ENCODE data around the gene DYNLT2. TPM values are rescaled to one million over a fixed set of nuclear protein-coding genes. Genes with fewer than 3 reads are reported as not detected.
A peak's percentile ranks its signal among the peaks of the same experiment; 100 is the strongest.

Gene DYNLT2
- total RNA-seq, 1 donor from 2014 or later, result 0.75 TPM

DNA sequence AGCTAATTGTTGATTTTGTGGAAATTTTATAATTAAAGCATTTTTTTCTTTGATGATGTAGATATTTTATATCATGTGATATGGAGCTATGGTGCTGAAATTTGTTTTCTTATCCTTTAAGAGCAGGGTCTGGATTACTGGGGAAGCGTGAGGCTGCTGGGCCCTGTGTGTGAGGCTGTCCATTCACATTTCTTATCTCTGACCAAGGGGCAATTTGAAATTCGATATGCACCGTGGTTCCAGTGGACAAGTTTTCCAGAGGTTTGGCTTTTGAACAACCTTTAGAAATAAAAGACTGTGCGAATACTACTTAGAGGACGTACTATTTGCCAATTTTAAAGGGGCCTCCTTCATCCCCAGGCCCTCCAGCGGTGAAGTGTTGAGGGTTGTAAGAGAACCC is 3.8 kb upstream of the DYNLT2 start:
- no peak for DNase-seq
- no peak for ATAC-seq (ENCODE audit: poor library complexity)
- intact Hi-C loops (cut with DNase I), result loop anchor here (10.0 kb wide), 1 partner anchor 800 kb away; the partner anchor contains the start of genes PSMB1 and TBP

DNA sequence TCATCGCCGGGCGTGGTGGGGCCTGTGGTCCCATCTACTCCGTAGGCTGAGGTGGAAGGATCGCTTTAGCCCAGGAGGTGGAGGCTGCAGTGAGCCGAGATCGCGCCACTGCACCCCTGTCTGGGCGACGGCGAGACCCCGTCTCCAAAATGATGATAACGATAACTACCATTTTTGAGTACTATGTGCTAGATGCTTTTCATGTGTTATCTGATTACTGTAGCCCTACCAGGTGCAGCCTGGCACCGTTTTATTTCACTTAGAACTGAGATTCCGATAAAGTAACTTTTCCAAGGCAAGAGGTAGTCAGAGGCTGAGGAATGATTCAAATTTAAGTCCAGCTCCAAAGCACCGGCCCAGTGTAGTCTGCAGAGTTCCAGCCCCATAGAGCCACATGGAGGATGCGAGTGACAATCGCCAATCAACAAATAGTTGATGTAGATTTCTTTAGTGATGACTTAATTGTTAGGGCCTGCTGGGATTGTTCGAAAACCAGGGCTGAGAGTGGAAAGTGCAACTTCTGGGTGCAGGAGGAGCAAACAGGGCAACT is 777 bp upstream of the DYNLT2 start:
- ATAC-seq (ENCODE audit: poor library complexity) (no peak), DNase-seq (no peak)
- intact Hi-C loops (cut with DNase I), result loop anchor here (10.0 kb wide), 1 partner anchor 803 kb away; the partner anchor contains the start of genes PSMB1 and TBP

DNA sequence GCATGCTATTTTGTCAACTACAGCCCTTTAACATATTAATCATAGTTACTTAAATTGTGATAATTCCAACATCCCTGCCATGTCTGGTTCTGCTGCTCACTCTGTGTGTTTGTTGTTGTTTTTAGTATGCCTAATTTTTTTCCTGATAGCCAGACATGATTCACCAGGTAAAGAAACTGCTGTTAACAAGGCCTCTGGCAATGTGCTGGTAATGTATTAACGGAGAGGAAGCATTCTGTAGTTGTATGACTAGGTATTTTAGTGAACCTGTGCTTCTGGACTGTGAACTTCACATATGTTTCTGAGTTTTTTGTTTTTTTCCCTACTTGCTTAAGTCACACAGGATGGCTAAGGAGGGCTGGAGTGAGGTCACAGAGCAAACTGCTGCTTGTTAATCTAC is 4.8 kb downstream of the DYNLT2 start:
- DNase-seq, result no peak
- intact Hi-C loops (cut with DNase I), result no loop called here
- no peak for ATAC-seq (ENCODE audit: poor library complexity)

DNA sequence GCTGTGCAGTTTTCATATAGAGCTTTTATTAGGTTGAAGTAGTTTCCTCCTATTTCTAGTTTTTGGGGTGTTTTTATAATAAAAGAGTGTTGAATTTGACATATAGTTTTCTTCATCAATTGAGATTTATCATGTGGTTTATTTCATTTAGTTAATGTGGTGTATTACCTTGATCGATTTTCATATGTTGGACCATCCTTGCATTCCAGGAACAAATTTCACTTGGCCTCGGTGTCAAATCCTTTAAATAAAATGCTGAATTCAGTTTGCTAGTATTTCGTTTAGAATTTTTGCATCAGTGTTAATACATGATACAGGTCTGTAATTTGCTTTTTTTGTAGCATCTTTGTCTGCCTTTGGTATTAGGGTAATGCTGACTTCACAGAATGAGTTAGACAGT is 6.0 kb downstream of the DYNLT2 start:
- ATAC-seq (ENCODE audit: poor library complexity), result no peak
- intact Hi-C loops (cut with DNase I), result no loop called here
- no peak for DNase-seq

DNA sequence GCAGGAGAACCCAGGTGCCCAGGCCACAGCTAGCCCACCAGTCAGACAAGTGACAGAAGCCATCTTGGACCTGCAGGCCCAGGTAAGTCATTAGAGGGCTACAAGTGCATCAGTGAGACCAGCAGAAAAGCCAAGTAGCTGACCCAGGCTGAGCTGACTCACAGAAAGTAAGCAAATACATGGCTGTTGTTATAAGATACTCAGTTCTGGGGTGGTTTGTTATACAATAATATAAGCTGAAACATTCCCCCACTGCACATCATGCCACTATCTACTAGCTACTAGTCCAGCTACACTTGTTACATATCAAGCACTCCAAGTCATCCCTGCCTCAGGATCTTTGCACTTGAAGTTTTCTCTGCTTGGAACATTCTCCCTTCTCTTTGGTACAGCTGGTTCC is 10.0 kb downstream of the DYNLT2 start:
- intact Hi-C loops (cut with DNase I), result no loop called here
- ATAC-seq (ENCODE audit: poor library complexity), result no peak
- DNase-seq, result no peak

DNA sequence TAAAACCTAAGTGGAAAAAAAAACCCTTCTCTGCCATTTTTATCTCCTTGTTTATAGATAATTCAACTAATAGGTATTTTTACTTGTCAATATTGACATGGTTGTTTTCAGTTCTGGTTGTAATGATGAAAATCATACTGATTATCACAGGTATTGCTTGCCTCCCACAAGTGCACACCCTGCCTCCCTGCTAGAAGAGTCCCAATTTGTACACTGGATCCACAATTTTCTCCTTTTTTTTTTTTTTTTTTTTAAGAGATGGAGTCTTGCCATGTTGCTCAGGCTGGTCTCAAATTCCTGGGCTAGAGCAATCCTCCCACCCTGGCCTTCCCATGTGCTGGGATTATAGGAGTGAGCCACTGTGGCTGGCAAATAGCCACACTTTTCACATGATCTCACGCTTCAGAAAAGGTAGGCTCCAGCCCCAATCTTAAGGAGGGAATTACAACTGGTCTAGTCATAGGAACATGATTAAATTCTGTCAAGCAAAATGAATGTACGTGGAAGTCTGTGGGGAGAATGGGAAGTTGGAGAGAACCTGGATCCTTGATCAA is 12.3 kb downstream of the DYNLT2 start:
- DNase-seq, result no peak
- ATAC-seq (ENCODE audit: poor library complexity), result no peak
- intact Hi-C loops (cut with DNase I), result no loop called here

DNA sequence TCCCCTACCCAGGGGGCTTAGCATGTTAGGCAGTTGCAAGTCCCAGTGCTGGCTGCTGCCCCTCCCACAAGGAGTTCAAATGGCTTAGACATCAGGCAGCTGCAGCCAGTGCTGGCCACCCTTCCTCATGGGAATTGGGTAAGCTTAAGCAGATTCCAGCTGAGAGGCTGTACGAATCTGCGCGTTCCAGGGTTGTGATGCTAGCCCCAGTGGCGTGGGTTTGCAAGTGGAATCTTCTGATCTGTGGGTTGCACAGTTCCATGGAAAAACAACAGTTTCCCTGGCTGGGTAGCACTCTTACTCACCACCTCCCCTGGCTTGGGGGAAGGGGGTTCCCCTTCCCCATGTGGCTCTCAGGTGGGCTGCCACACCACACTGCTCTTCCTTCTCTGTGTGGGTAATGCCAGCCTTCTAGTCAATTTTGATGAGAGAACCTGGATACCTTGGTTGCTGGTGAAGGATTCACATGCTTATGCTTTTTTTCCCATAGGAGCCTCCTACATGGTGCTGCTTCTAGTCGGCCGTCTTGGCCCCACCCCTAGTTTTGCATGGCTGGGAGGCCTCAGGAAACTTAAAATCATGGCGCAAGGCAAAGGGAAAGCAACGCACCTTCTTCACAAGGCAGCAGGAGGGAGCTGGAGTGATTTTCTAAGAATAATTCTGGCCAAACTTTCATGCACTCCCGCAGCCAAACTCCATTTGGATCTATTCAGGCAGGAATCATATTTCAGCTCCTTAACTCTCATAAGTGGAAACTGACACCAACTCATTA is 13.0 kb downstream of the DYNLT2 start:
- DNase-seq (no peak), ATAC-seq (ENCODE audit: poor library complexity) (peak; percentile 36)
- intact Hi-C loops (cut with DNase I), result no loop called here

DNA sequence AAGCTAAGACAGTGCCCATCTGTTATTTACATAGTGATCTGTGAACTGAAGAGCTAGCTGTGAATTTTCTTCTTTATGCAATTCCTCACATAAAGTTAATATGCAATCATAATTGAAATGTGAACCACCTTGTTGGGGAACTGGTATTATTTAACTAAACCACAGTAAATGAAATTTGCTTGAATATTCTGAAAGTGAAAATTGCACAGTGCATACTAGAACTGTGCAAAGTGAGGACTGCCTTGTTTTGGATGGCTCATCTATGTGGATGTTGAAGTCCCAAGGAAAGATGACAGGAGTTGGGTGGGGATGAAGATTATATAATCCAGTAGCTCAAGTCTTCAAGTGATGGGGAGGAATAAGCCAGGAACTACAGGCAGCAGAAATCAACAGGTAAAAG is 21.4 kb downstream of the DYNLT2 start:
- DNase-seq (no peak), ATAC-seq (ENCODE audit: poor library complexity) (no peak)
- intact Hi-C loops (cut with DNase I), result no loop called here

DNA sequence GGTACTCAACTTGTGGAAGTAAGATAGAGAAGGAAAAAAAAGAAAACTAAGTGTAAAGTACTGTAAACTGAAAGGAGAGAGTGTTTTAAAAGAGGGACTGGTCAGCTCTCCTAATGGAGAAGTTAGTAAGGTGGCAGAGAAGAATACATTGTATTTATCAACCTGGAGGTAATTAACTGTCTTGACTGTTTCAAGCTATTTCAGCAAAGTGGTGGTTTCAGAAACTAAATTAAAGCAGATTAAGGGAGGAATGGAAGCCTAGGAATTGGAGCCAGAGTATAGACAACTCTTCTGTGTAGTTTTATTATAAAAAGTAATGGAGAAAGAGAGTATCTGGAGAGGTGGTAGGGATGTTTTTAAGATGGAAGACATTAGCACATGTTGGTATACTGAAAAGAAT is 24.4 kb downstream of the DYNLT2 start:
- ATAC-seq (ENCODE audit: poor library complexity) (no peak), DNase-seq (no peak)
- intact Hi-C loops (cut with DNase I), result no loop called here

DNA sequence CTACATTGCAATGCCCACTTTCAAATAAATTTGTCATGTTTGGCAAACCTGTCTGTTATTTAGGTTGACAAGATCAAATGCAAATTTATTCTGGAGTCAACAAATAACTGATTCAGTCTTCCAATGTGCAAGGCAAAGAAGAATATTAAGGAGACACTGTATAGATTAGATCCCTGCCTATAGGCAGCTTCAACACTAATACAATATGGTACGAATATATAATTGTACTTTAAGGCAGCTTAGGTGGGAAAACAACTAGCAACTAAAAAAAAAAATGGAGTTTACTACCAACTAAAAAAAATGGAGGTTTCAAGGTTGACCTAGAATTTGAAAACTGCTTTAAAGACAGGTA is 25.3 kb downstream of the DYNLT2 start:
- ATAC-seq (ENCODE audit: poor library complexity) (no peak), DNase-seq (no peak)
- intact Hi-C loops (cut with DNase I), result no loop called here

DNA sequence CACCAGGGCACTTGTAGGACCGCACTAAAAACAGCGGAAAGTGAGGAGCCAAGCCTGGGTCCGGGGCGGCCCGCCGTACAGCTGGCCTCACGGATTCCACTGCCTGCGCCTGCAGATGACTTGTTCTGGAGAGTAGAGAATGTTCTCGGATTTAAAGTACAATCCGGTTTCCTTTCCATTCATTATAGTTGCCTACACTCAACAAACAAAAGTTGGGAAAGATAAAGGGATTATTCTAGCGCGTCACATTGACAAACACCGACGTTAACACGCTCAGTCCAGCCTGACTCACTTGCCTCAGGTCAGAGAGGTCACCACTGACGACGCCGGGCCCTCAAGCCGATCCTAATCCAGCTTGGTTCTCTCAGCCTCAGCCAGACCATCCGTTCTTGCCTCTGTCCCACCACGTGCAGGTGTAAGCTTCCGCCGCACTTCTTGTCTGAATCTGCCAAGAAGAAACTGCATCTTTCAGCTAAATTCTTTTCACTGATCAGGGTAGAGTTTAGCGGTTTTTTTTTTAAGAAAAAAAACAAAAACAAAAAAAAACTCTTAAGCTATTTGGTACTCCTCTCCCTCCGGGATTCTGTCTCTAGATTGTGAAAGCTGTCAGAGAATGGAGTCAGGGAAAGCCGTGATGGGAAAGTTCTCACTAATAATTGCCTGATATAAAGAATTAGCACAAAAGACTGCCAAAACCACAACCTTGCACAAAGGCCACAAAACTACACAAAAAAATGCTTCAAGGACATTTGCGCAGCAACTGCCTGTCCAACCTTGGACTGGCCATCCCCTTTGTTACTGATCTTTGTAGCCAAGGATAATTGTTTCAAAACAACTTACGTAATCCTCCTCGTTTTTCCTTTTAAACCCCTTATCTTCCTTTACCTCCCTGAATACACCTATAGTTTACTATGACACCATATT is 26.0 kb downstream of the DYNLT2 start:
- peak; percentile 56 for DNase-seq
- ATAC-seq (ENCODE audit: poor library complexity), result peak; percentile 28
- intact Hi-C loops (cut with DNase I), result no loop called here

DNA sequence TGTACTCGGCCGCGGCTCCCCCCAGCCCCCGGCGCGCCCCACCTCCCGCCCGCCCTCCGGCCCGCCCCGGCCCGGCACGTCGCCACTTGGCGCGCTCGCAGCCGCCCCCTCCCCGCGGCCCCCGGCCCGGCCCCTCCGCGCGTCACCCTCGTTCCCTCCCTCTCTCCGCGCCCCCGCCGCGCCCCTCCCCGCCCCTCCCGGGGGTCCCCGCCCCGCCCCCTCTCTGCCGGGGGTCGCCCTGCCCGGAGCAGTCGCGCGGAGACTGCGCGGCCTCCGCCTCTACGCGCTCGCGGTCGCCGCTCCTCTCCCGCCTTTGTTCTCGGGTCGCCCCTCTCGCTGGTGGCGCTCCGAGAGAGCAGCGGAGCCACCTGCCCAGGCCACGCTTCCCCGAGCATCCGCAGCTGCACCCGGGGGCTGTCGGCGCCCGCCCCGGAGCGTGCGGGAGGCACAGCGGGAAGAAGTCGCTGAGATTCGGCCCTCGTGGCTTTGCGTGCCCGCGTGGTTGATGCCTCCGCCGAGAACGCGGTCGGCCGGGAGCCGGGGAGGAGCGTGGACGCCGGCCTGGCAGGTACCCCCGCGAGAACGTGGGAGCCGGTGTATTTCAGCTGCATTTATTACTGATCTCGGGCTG is 26.8 kb downstream of the DYNLT2 start, which contains the start of gene PHF10:
PHF10 (minus strand) TSS at position 7 of the 631 bp plus-strand sequence. CDS start 569 bp downstream, outside the sequence.
- DNase-seq (peak; percentile 58), ATAC-seq (ENCODE audit: poor library complexity) (peak; percentile 43)
- intact Hi-C loops (cut with DNase I), result no loop called here

DNA sequence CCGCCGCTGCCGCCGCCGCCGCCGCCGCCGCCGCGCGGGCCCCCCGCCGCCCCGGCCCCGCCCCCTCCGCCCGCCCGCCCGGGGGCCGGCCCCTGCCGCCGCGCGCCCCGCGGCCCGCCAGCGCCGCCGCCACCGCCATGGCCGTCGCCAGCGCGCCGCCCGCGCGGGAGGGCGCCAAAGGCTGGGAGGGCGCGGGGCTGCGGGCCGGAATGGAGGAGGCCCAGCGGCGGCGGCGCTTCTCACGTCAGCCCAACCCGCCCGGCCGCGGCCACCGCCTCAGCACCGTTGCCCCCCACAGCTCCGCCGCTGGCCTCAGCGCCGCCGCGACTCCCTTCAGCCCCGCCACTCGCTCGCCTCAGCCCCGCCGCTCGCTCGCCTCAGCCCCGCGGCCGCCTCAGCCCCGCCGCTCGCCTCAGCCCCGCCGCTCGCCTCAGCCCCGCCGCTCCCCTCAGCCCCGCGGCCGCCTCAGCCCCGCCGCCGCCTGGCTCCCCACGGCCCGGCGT is 27.3 kb downstream of the DYNLT2 start:
- intact Hi-C loops (cut with DNase I), result no loop called here
- DNase-seq (peak; percentile 67), ATAC-seq (ENCODE audit: poor library complexity) (peak; percentile 32)

DNA sequence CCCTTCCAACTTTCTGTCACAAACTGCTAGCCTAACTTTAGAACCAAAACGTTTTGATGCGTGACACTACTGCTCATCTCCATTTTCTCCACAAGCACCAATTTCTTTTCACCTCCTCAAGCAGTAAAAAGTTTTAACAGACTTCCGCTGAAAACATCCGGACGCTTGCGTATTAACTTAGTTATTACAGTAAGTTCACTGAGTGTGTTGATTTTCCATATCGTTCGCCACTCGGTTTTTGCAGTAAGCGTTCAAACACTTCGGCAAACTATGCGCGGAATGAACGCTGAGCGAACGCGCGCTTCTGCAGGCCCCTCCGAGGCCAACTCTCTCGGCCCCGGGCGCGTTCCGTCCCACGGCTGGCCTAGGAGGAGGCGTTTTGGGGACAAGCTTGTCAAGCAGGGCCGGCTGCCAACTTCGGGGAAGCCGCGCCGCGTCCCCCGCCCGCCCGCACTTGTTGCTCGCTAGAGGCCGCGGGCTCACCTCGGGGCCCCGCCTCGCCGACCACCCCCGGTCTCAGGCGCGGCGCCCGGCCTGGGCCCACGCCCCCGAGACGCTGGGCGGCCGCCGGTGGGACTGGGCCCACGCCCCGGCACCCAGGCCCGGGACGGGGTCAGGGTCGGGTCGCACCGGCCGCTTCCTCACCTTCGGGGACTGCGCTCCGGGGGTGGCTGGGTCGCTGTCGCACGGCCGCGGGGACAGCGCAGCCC is 28.0 kb downstream of the DYNLT2 start:
- DNase-seq (peak; percentile 89), ATAC-seq (ENCODE audit: poor library complexity) (peak; percentile 86)
- intact Hi-C loops (cut with DNase I), result no loop called here

DNA sequence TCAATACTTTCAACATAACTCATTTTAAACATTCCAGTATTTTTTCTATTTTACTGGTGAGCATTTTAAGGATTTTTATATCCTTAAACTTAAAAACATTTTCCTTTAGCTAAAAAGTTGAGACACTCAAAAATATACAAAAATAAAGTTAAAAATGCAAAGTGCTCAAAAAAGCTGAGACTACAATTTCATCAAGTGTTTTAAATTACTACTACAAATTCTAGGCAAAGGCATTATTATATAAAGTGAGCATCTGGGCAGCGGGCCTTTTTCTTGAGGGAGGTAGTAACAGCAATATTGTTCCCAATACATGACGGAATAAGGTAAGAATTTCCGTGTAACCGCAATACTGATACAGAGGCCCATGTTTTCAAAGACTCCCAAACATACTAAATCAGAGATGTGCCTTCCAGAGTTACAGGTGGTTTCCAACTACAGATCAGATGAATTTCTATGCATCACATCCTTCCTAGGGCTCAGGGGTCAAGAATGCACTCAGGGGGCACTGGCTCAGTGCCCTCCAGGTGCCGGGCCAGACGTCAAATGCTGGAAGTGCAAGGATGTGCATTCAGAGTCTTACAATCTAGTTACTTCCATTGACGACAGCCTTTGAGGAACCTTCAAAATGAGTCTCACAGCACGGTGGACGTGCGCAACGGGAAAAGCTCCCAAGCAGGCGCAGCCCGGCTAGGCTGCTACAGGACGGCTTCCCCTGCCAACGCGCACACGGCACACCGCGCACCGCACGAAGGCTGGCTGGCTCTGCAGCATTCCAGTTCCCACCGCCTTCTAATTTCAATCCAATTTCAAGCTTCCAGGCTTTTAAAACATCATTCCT is 28.8 kb downstream of the DYNLT2 start:
- peak; percentile 71 for ATAC-seq (ENCODE audit: poor library complexity)
- intact Hi-C loops (cut with DNase I), result no loop called here
- DNase-seq, result peak; percentile 66

DNA sequence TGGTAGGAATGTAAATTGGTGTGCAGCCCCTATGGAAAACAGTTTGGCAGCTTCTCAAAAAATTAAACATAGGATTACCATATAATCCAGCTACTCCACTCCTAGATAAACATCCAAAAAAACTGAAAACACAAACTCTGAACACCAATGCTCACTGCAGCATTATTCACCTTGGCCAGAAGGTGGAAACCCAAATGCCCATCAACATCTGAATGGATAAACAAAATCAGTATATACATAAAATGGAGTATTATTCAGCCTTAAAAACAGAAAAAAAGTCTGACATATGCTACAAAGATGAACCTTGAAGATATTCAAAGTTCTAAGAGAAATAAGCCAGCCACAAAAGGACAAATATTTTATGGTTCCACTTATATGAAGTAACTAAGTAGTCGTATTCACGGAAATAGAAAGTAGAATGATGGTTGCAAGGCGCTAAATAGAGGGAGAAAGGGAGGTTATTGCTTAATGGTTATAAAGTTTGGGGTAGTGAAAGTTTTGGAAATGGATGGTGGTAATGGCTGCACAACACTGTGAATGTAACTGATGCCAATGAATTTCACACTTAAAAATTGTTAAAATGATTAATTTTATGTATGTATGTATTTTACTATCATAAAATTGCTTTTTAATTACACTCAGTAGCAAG is 31.0 kb downstream of the DYNLT2 start:
- no peak for ATAC-seq (ENCODE audit: poor library complexity)
- DNase-seq, result no peak
- intact Hi-C loops (cut with DNase I), result no loop called here

DNA sequence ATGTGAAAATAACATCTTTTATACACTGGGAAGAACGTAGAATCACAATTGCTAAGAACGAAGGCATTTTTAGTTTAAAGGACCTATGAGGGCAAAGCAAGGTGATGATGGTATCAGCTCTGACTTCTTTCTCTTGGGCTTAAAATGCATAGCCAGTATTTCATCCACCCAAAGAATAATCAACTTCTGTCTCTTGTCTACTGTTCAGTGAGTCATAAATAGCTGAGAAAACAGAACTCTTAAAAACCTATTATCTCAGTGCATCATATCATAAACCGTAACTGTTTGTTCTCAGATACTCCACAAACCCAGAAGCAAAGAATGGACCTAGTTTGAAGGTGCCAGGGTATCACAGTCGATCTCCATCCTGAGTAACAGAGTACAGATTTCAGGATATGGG is 32.3 kb downstream of the DYNLT2 start:
- intact Hi-C loops (cut with DNase I), result no loop called here
- ATAC-seq (ENCODE audit: poor library complexity) (no peak), DNase-seq (no peak)

Data from Right ventricle myocardium superior (tissue), 1 donor.